SK-MEL-5 (cell line): ENCODE measurements around the gene ZBED1. TPM values are rescaled to one million over a fixed set of nuclear protein-coding genes. Genes with fewer than 3 reads are reported as not detected.
"Not testable (repeated sequence)": the region's sequence is repeated elsewhere in the genome, so short reads cannot be mapped to it uniquely, and the experiment has no call there.

Experiments used
- DNase-seq: peaks from one replicate; pipeline ENCODE4 v3.0.0-alpha.2; 2016; ENCODE audit warnings: low read depth, low spot score
- in situ Hi-C: cut with HindIII; loops from 2 replicates; pipeline ENCODE4 v1.10.0; 2016; ENCODE audit warnings: low sequenced_read_pairs, high pct_unique_total_duplicates, low pct_unique_long_range_greater_than_20kb
- total RNA-seq: library from RNA; depleted of rRNA; stranded (reverse); fragments of >200 nt; shearing (Covaris generic); gene quantifications from 2 replicates; pipeline ENCODE4 v1.2.3, GENCODE V29; 2014

The ZBED1 gene
- total RNA-seq, 1 experiment from 2014 or later: 19.1 TPM

DNA sequence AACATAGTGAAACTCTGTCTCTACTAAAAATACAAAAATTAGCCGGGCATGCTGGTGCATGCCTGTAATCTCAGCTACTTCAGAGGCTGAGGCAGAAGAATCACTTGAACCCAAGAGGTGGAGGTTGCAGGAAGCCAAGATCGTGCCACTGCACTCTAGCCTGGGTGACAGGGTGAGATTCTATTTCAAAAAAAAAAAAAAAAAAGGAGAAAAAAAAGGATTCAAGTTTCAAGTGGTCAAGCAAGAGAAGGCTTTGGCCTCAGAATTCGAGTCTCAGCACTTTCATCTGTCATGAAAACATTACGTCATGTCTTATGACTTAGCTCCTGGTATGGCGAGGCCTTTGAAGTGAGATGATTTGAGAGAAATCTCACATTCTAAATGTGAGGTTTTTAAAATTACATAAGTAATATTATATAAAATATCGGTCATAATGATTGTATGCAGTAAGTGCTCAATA is 21.2 kb upstream of the ZBED1 start:
- DNase-seq: no peak
- in situ Hi-C loops: no loop called here

DNA sequence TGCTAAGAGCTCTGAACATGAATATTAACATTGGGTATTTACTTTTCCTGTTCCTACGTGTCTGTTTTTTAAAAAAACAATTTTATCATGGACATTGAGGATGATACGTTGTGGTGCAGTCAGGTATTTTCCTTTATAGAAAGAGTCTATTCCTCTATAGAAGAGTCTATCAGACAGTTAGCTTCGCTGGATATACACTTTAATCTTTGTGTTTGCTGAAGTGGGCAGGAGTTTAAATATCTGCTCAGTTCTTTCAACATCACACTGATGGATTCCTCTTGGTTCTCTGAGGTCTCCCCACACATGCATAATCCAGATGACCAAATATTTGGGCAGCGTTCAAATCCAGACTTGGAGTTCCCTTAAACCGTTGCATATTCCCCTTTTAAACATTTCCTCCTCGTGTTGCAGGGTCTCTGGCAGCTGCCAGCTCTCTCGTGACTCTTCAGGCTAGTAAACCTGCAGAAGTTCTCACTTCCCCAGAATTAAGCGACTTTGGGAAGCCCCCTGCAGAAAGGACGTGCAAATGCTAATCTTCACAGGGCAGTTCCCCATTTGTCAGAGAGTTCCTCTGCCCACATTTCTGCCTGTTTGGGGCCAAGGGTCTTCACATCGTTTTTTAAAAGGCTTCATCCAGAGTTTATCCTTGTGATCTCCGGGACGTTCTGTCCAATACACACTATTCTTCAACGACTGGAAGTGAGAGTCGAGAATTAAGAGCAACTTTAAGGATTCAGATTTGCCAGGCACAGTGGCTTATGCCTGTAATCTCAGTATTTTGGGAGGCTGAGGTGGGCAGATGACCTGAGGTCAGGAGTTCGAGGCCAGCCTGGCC is 20.5 kb upstream of the ZBED1 start:
- in situ Hi-C loops: no loop called here
- no peak for DNase-seq

DNA sequence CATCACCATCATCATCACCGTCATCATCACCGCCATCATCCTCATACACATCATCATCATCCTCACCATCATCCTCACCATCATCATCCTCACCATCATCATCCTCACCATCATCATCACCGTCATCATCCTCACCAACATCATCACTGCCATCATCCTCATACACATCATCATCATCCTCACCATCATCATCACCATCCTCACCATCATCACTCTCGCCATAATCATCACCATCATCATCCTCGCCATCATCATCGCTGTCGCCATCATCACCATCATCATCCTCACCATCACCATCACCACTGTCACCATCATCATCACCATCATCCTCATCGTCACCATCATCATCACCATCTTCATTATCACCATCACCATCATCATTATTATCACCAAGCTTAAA is 19.8 kb upstream of the ZBED1 start:
- in situ Hi-C loops: no loop called here
- DNase-seq: no peak

DNA sequence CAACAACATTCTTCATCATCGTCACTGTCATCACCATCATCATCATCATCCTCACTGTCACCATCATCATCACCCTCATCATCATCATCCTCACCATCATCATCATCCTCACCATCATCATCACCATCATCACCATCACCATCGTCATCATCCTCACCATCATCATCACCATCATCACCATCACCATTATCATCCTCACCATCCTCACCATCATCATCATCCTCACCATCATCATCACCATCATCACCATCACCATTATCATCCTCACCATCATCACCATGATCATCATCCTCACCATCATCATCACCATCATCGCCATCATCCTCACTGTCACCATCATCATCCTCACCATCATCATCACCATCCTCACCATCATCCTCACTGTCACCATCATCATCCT is 18.9 kb upstream of the ZBED1 start:
- DNase-seq, in situ Hi-C loops: not testable (repeated sequence)

DNA sequence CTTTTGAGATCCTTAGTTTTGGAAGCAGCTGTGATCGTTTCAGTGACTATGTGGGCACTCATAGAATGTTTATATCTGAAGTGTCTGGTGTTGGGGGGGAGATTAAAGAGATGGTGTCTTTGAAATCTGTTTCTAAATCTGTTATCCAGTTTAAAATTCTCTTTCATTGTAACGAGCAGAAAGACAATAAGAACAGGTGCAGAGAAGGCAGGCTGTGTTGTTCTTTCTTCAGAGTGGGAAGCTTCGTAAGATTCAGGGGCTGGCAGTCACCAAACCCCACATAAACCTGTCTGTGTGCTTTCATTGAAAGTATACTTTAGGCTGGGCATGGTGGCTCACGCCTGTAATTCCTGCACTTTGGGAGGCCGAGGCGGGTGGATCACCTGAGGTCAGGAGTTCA is 16.3 kb upstream of the ZBED1 start:
- no peak for DNase-seq
- in situ Hi-C loops: no loop called here

DNA sequence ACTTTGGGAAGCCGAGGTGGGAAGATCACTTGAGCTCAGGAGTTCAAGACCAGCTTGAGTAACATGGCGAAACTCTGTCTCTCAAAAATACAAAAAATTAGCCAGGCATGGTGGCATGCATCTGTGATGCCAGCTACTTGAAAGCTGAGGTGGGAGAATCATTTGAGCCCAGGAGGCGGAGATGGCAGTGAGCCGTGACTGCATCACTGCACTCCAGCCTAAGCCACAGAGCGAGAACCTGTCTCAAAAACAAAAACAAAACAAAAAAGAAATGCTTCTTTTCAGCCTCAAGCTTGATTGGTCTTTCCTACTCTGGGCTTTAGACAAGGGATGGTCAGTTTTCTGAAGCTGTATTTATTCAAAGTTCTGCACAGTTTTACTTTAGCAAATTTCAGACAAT is 15.8 kb upstream of the ZBED1 start:
- in situ Hi-C loops: no loop called here
- DNase-seq: no peak

DNA sequence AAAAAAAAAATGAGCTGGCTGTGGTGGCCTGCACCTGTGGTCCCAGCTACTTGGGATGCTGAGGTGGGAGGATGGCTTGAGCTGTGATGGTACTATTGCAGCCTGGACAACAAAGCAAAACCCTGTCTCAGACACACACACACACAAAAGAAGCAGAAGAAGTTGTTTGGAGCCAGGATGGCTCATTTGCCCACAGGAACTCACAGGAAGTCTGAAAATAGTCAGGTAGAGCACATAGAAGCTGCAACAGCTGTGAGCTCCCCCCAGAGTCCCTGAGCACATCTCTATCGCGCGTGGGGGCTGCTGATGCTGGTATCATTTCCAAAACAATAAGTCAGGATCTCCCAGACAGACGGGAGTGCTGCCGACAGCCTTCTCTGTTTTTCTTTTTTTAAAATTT is 13.4 kb upstream of the ZBED1 start:
- in situ Hi-C loops: no loop called here
- no peak for DNase-seq

DNA sequence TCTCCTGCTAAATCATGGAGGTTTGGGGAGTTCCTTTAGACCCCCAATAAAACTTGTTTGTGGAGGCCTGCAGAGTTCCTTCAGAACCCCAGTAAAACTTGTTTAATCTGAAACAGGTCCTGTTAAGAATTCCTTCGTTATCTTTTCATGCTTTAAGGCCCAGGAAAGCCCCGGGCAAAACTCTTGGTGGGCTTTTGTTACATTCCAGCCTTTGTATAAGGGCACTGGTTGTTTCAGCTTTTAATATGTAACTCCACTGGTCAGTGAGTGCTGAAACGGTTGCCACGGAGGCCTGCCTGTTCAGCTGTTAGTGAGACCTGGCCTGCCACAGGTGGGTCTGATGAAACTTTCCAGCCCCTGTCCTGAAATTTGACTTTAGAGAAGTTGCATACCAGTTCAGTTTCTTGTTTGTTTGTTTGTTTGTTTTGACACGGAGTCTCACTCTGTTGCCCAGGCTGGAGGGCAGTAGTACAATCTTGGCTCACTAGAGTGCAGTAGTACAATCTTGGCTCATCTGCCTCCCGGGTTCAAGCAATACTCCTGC is 12.4 kb upstream of the ZBED1 start:
- in situ Hi-C loops: no loop called here
- no peak for DNase-seq

DNA sequence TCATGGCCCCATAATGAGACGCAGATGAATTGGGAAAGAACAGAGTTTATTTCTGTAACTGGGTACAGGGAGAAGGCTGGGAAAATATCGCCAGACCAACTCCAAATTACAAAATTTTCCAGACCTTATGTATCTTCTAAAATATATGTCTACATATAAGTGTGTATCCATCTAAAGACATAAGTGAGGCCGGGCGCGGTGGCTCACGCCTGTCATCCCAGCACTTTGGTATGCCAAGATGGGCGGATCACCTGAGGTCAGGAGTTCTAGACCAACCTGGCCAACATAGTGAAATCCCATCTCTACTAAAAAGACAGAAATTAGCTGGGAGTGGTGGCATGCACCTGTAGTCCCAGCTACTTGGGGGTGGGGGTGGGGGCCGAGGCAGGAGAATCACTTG is 11.7 kb upstream of the ZBED1 start:
- no peak for DNase-seq
- in situ Hi-C loops: no loop called here

DNA sequence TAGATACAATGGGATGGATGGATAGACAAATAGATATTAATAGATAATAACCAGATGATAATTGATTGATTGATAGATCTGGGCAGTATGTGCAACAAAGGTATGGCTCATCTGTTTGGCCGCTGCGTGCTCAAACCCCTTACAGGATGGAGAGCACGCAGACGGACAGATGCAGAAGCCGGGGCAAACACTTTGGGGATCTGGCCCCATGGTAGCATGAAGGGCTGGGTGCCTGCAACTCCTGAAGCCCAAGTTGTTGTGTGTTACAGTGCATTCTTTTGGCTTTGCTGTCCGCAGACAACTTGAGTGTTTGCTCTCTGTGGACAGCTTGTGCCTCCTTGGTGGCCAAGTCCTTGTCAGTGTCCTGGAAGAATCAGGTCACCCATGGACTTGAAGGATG is 10.6 kb upstream of the ZBED1 start:
- DNase-seq: no peak
- in situ Hi-C loops: no loop called here

DNA sequence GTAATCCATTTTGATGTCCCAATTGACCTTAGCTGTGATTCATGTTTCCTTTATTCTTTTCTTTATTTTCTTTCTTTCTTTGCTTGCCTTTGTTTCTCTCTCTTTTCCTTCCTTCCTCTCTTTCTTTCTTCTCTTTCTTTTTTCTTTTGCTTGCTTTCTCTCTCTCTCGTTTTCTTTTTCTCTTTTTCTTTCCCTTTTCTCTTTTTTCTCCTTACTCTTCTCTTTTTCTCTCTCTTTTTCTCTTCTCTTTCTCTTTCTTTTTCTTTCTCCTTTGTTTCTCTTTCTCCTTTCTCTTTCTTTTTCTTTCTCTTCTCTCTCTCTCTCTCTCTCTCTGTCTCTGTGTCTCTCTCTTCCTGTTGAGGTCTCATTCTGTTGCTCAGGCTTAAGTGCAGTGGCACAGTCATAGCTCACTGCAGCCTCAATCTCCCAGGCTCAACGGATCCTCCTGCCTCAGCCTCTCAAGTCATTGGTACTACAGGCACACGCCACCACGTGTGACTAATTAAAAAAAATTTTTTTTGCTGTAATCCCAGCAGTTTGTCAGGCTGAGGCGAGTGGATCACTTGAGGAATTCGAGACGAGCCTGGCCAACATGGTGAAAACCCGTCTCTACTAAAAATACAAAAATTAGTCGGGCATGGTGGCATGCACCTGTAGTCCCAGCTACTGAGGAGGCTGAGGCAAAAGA is 8.0 kb upstream of the ZBED1 start:
- in situ Hi-C loops: no loop called here
- no peak for DNase-seq

DNA sequence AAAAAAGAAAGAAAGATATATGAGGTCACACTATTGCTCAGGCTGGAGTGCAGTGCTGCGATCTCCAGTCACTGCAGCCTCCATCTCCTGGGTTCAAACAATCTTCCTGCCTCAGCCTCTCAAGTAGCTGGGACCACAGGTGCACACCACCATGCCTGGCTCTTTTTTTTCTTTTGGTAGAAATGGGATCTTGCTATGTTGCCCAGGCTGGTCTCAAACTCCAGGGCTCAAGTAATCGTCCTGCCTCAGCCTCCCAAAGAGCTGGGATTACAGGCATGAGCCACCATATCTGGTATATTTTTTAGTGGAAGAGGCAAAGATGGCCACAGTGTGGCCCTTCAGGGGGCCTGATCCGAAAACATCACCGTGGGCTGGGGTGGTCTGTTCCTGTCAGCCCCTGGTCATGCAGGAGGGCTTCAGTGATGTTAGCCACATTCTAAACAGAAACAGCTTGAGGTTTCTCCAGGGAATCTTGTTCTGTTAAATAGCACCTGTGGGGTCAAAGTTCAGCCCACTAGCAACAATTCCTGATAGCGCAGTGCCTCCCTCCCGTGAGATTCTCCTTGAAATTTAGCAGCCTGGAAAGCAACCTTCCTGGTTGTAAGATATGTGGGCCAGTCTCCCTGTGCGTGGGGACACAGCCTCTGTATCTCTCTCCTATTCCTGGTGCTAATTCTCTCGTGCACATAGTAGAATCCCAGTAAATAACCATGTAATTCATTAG is 7.3 kb upstream of the ZBED1 start:
- in situ Hi-C loops: no loop called here
- DNase-seq: no peak

DNA sequence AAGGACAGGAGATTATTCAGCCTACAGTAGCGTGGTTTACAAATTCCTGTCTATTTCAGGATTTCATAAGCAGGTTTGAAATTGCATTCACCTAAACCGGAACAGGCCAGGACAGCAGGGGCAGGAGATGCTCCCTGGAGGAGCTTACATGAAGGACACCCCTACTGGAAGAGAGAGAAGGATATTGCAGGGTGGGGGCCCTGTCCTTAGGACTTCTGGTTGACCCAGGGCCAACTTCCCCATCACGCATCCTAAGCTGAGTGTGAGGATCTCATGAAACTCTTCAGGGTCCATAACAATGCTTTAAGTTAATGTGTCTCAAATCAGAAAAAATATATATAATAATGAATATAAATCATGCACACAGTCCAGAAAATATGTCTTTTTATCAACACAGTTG is 6.4 kb upstream of the ZBED1 start:
- in situ Hi-C loops: no loop called here
- no peak for DNase-seq

DNA sequence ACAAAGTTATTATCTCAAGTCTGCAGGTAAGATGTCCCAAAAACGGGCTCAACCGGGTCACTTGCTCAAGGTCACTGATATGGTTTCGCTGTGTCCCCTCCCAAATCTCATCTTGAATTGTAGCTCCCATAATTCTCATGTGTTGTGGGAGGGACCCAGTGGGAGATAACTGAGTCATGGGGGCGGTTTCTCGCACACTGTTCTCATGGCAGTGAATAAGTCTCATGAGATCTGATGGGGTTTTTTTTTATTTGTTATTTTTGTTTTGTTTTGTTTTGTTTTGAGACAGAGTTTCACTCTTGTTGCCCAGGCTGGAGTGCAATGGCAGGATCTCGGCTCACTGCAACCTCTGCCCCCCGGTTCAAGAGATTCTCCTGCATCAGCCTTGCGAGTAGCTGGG is 4.6 kb upstream of the ZBED1 start:
- DNase-seq, in situ Hi-C loops: not testable (repeated sequence)

DNA sequence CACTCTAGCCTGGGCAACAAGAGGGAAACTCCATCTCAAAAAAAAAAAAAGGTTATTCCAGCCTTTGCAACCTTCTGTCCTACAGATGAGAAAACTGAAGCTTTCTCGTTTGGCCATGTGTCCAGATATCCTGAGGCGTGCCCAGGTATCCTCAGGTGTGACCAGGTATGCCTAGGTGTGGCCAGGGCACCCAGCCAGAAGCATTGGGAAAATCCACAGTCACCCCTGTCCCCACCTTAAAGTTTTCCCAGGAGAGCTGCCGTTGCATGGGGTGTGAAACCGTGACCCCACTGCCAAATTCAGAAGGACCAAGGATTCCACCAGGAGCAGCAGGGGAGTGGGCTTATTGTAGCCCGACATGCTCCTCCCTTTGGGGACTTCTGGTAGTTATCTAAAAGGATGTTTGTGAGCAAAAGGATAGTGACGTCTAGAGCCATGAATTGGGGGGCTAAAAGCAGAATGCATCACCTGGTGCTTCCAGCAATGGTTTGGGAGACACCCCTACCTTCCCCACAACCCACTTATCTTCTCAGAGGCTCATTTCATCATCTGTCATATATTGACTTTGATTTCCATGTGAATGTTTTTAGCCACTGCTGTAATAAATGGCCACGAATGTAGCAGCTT is 4.0 kb upstream of the ZBED1 start:
- no peak for DNase-seq
- in situ Hi-C loops: no loop called here

DNA sequence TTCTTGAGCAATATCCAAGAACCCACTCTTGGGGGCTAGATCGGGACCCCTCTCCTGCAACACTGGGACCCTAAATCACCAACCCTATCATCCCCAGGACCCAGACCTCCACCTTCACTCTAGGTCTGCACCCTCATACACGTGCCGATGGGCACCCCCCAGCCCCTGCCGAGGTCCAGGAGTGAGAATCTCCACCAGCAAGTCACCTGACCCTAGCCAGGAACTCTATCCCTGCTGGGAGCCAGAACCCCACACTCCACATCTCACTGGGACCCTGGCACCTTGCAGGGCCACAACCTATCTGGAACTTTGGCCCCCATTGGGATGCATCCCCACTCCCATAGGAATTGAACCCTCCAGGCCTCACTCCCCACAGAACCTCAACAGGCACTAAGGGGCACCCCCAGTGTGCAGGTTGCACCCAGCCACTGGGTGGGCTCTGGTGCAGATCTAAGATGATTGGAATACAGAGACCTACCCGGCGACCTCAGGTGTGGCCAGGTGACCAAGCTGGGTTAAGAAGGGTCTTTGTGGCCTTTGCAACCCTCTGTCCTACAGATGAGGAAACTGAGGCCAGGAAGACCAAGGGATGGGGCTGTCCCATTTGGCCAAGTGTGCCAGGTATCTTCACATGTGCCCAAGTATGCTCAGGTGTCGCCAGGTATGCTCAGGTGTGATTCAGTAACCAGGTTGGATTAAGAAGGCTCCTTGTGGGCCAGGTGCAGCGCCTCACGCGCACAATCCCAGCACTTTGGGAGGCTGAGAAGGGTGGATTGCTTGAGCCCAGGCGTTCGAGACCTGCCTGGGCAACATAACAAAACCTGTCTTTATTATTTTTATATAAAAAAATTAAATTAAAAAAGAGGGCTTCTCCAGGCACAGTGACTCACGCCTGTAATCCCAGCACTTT is 3.1 kb upstream of the ZBED1 start:
- DNase-seq: no peak
- in situ Hi-C loops: no loop called here
